Ascending aorta (tissue), 2 donors: Measurements from ENCODE around the gene TMEM154. TPM values are rescaled to one million over a fixed set of nuclear protein-coding genes. Genes with fewer than 3 reads are reported as not detected.

Experiments
- DNase-seq, 2 donors: peaks; one replicate each; pipeline ENCODE4 v3.0.0-alpha.2; 2019; ENCODE audit warnings: low spot score in 2 of 2
- H3K27ac ChIP-seq, 2 donors: fragments of 200-600 bp; sonication (generic); one replicate each; pipeline ENCODE4 v1.5.1; 2016 to 2017; ENCODE audit warnings: mild to moderate bottlenecking in 1 of 2
- H3K27me3 ChIP-seq: fragments of 200-600 bp; sonication (generic); one replicate; pipeline ENCODE4 v1.5.1; 2017
- H3K36me3 ChIP-seq, 2 donors: fragments of 200-600 bp; sonication (generic); one replicate each; pipeline ENCODE4 v1.5.1; 2016
- H3K4me1 ChIP-seq, 2 donors: fragments of 200-600 bp; sonication (generic); one replicate each; pipeline ENCODE4 v1.5.1; 2016 to 2017; ENCODE audit warnings: mild to moderate bottlenecking in 1 of 2
- H3K4me3 ChIP-seq, 2 donors: fragments of 200-600 bp; sonication (generic); one replicate each; pipeline ENCODE4 v1.5.1; 2016 to 2017; ENCODE audit warnings: mild to moderate bottlenecking in 1 of 2
- H3K9me3 ChIP-seq, 2 donors: fragments of 200-600 bp; sonication (generic); one replicate each; pipeline ENCODE4 v1.5.1; 2016
- intact Hi-C: fragments of 100-400 bp; cut with DNase I; formaldehyde crosslinking; loops from one replicate; pipeline ENCODE4 v1.15.1; 2023
- total RNA-seq: library from RNA; depleted of rRNA; stranded (reverse); fragments of >200 nt; gene quantifications from one replicate; pipeline ENCODE4 v1.1.0, GENCODE V29; 2016
- TF ChIP-seq, protein P1 (sequence below), 3 experiments: fragments of 200-600 bp in 2 of 3; fragments of 450-650 bp in 1 of 3; sonication (generic) in 2 of 3; IDR thresholded peaks; one replicate each; pipeline ENCODE4 v1.5.1; 2016 to 2019; ENCODE audit warnings: antibody characterized with exemption in 3 of 3, mild to moderate bottlenecking in 1 of 3, moderate library complexity in 1 of 3

The TMEM154 gene
- total RNA-seq, 1 donor from 2014 or later = 1.4 TPM

DNA sequence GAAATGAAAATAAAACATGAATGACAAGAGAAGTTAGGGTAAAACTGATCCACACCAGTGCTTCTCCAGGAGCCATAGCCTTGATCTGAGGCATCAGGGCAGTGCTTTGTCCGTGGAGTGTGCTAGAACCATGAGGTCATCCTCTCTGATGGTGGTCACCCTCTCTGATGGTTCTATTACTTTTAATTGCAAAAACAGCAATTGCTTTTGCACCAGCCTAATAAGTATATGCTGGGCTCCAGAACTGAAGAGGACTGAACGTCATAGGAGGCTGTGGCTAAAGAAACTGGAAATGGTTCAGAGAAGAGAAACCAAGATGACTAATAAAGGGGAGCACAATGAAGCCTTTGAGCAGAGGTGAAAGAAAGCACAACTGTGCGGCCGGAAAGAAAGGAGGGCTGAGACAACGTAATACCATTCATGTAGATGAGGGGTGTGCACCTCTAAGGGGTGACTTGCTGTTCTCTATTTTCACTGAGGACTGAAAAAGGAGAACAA lies 17.0 kb upstream of the TMEM154 start:
- no peak for DNase-seq
- no peaks in the 10 kb centered on the region for H3K27me3 ChIP-seq
- no peaks in the 10 kb centered on the region for H3K36me3 ChIP-seq
- H3K4me1 ChIP-seq = no peaks in the 10 kb centered on the region
- H3K27ac ChIP-seq = no peak overlapping the region
- TF ChIP-seq, protein P1, sequence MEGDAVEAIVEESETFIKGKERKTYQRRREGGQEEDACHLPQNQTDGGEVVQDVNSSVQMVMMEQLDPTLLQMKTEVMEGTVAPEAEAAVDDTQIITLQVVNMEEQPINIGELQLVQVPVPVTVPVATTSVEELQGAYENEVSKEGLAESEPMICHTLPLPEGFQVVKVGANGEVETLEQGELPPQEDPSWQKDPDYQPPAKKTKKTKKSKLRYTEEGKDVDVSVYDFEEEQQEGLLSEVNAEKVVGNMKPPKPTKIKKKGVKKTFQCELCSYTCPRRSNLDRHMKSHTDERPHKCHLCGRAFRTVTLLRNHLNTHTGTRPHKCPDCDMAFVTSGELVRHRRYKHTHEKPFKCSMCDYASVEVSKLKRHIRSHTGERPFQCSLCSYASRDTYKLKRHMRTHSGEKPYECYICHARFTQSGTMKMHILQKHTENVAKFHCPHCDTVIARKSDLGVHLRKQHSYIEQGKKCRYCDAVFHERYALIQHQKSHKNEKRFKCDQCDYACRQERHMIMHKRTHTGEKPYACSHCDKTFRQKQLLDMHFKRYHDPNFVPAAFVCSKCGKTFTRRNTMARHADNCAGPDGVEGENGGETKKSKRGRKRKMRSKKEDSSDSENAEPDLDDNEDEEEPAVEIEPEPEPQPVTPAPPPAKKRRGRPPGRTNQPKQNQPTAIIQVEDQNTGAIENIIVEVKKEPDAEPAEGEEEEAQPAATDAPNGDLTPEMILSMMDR (IDR thresholded peaks at IDR 0.05) = no peak
- H3K4me3 ChIP-seq = no peak overlapping the region
- intact Hi-C loops = no loop called here
- H3K9me3 ChIP-seq = no peaks in the 10 kb centered on the region

DNA sequence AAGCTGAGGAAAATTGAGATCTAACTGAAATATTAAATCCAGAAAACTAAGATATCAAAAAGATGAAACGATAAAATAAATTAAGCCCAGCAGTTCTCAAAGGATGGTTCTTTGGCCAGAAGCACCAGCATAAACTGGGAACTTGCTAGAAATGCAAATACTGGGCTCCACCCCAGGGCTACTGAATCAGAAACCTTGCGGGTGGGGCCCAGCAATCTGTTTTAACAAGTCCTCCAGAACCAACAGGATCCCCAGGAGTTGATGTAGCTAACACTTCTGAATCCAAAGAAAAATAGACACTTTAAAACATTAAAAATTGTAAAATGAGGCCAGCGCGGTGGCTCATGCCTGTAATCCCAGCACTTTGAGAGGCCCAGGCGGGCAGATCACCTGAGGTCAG lies 14.1 kb upstream of the TMEM154 start:
- no peak overlapping the region for H3K4me3 ChIP-seq
- H3K9me3 ChIP-seq = no peaks in the 10 kb centered on the region
- no peak for DNase-seq
- intact Hi-C loops = no loop called here
- TF ChIP-seq, protein P1 (IDR thresholded peaks at IDR 0.05) = no peak
- no peak overlapping the region for H3K27ac ChIP-seq
- no peaks in the 10 kb centered on the region for H3K27me3 ChIP-seq
- H3K36me3 ChIP-seq = no peaks in the 10 kb centered on the region
- H3K4me1 ChIP-seq = no peaks in the 10 kb centered on the region

DNA sequence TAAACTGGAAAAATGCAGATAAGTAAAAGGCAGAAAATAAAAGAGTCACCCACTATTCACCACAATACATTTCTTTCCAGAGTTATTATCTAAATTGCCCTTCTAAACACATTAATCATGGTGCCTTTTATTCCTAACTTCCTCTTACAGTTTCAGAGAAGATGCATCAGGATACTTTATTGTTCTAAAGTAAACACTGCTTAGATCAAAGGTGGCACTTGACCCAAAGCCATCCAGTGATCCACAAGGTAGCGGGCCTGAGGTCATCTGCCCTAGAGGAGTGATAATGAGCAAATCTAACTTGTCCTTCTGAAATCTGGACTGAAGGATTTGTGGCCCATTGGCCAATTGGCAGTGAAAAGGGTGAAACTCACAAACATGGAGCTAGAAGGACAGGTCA lies 12.0 kb upstream of the TMEM154 start:
- H3K27me3 ChIP-seq = no peaks in the 10 kb centered on the region
- no peak for DNase-seq
- TF ChIP-seq, protein P1 (IDR thresholded peaks at IDR 0.05) = no peak
- no peaks in the 10 kb centered on the region for H3K36me3 ChIP-seq
- no peaks in the 10 kb centered on the region for H3K9me3 ChIP-seq
- H3K4me1 ChIP-seq = no peaks in the 10 kb centered on the region
- no peak overlapping the region for H3K27ac ChIP-seq
- no peak overlapping the region for H3K4me3 ChIP-seq
- intact Hi-C loops = no loop called here

DNA sequence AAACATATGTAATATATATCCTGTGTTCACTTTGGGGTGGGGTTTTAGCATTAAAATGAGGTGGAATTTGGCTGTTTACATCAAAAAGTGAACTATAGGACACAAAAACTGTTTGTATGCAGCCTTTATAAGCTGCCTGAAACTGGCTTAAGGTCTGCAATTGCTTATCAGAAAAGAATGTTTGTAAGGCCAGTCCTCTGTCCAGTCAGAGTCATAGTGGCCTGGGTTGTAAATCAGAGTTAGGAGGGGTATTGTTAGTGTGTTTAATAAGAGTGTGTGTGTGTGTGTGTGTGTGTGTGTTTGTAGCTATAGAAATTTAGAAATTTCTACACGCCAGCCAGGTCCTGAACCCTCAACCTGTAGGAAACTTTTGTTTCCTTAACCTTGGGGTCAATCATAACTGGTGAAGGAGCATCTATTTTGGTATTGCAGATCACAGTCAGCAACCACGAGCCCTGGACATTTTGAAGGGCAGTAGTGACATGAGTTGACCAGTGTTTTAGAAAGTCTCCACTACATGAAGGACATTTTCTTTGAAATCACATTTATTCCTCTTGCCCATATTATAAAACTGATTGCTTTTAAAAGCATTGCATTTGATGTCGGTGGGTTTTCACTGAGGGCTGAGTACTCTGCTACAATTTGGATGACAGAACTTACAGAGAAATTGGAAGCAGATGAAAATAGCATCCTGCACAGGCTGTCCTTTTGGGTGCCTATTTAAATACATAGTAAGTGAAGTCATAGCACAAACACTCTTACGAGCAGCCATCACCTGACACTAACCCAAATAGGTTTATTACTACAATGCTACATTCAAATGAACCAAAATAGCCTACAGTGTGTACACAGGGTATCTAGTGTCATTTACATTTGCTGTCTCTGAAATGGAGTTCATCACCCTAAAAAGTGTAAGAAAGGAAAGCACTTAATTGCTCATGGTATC lies 11.2 kb upstream of the TMEM154 start:
- no peaks in the 10 kb centered on the region for H3K9me3 ChIP-seq
- intact Hi-C loops = no loop called here

DNA sequence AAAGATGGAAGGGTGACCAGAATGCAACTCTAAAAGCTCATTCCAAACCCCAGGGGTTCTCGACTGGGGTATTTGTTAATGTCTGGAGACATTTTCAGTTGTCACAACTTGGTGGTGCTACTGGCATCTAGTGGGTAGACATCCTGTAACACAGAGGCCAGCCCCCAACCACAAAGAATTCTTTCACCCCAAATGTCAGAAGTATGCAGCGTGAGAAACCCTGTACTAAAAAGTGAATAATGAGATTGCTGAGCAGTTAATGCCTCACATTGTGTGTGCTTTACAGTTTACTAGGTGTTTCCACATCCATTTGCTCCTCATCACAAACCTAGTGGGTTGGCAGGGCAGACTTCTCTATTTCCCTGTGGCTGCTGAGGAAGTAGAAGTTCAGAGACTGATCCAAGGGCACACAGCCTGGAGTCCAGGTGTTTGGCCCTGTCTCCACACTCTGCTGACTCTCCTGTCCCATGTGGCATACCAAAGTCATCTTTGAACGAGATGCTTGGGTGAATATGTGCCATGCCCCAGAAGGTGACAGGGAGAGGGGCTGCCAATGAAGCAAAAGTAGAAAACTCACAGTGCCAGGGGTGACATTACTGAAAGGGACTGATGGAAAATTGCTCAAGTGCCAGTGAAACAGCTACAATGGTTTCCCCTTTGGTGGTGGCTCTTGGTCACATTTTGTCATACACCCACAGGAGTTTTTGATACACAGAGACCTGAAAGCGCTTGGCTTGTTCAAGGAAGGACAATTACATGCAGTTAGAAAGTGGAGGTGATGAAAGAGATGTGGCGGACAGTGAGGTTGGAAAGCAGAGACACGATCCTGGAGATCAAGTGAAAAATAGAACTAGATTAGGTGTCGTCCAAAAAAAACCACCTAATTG lies 10.1 kb upstream of the TMEM154 start:
- Histone ChIP-seq H3K27me3 (no peaks in the 10 kb centered on the region), H3K9me3 (no peaks in the 10 kb centered on the region), H3K4me1 (no peaks in the 10 kb centered on the region), H3K36me3 (no peaks in the 10 kb centered on the region), H3K4me3 (no peak overlapping the region), H3K27ac (no peak overlapping the region)
- TF ChIP-seq, protein P1 (IDR thresholded peaks at IDR 0.05) = no peak
- intact Hi-C loops = no loop called here
- no peak for DNase-seq

More for the DNA sequence above, 11.2 kb upstream of the TMEM154 start:
- H3K36me3 ChIP-seq = no peaks in the 10 kb centered on the region
- no peak overlapping the region for H3K4me3 ChIP-seq
- H3K4me1 ChIP-seq = no peaks in the 10 kb centered on the region
- TF ChIP-seq, protein P1 (IDR thresholded peaks at IDR 0.05) = no peak
- no peak overlapping the region for H3K27ac ChIP-seq
- H3K27me3 ChIP-seq = no peaks in the 10 kb centered on the region
- no peak for DNase-seq
